GM18873 (cell line): ENCODE results near the gene KRTAP5-11.
"Not testable (repeated sequence)": the region's sequence is repeated elsewhere in the genome, so short reads cannot be mapped to it uniquely, and the experiment has no call there.

ENCODE experiments used
- ATAC-seq: cut with Tn5 transposase; IDR thresholded peaks from one replicate; pipeline ENCODE4 v1.9.1; 2021; ENCODE audit warnings: mild to moderate bottlenecking, moderate library complexity, moderate number of reproducible peaks; ENCODE audit not compliant: unreplicated experiment, low FRiP score

KRTAP5-11 gene

GRCh38 chr11:71558996-71559395 is 23.7 kb downstream of the KRTAP5-11 start:
- ATAC-seq, result no peak

- ATAC-seq, result no peak
Observed at GRCh38 chr11:71557257-71557656, 25.4 kb downstream of the KRTAP5-11 start.

- ATAC-seq, result no peak
Observed at GRCh38 chr11:71556018-71556417, 26.7 kb downstream of the KRTAP5-11 start.

GRCh38 chr11:71555508-71555907 is 27.2 kb downstream of the KRTAP5-11 start:
- no peak for ATAC-seq

GRCh38 chr11:71554996-71555395 is 27.7 kb downstream of the KRTAP5-11 start:
- ATAC-seq, result no peak

GRCh38 chr11:71551711-71552110 is 31.0 kb downstream of the KRTAP5-11 start:
- no peak for ATAC-seq

- no peak for ATAC-seq
Observed at GRCh38 chr11:71548716-71549151, 33.9 kb downstream of the KRTAP5-11 start.

GRCh38 chr11:71548120-71548519 is 34.6 kb downstream of the KRTAP5-11 start, which contains the start of gene KRTAP5-9:
TSS of gene KRTAP5-9 (plus strand) at chr11:71548420. CDS start at chr11:71548658, 238 bp downstream.
- ATAC-seq, result no peak

GRCh38 chr11:71545405-71545966 is 37.2 kb downstream of the KRTAP5-11 start:
- no peak for ATAC-seq

GRCh38 chr11:71544525-71545214 is 38.0 kb downstream of the KRTAP5-11 start:
- no peak for ATAC-seq

GRCh38 chr11:71543866-71544265 is 38.8 kb downstream of the KRTAP5-11 start:
- ATAC-seq, result no peak

- no peak for ATAC-seq
Observed at GRCh38 chr11:71542879-71543777, 39.5 kb downstream of the KRTAP5-11 start.

- no peak for ATAC-seq
Observed at GRCh38 chr11:71542382-71542781, 40.3 kb downstream of the KRTAP5-11 start.

- not testable (repeated sequence) for ATAC-seq
Observed at GRCh38 chr11:71540521-71541304, 42.0 kb downstream of the KRTAP5-11 start.

GRCh38 chr11:71539971-71540370 is 42.7 kb downstream of the KRTAP5-11 start:
- not testable (repeated sequence) for ATAC-seq

GRCh38 chr11:71539017-71539416 is 43.7 kb downstream of the KRTAP5-11 start:
- ATAC-seq, result no peak

- no peak for ATAC-seq
Observed at GRCh38 chr11:71538666-71538990, 44.0 kb downstream of the KRTAP5-11 start.

GRCh38 chr11:71537977-71538665 is 44.6 kb downstream of the KRTAP5-11 start, which contains the start of gene KRTAP5-8:
TSS of gene KRTAP5-8 (plus strand) at chr11:71538025. CDS start at chr11:71538056, 31 bp downstream.
- ATAC-seq, result not testable (repeated sequence)

- ATAC-seq, result no peak
Observed at GRCh38 chr11:71537537-71537936, 45.1 kb downstream of the KRTAP5-11 start.

GRCh38 chr11:71535825-71536224 is 46.9 kb downstream of the KRTAP5-11 start:
- ATAC-seq, result no peak
